ENCODE measurements around the gene DUS1L.
A peak's percentile ranks its signal among the peaks of the same experiment; 100 is the strongest.

The DUS1L gene

DNA sequence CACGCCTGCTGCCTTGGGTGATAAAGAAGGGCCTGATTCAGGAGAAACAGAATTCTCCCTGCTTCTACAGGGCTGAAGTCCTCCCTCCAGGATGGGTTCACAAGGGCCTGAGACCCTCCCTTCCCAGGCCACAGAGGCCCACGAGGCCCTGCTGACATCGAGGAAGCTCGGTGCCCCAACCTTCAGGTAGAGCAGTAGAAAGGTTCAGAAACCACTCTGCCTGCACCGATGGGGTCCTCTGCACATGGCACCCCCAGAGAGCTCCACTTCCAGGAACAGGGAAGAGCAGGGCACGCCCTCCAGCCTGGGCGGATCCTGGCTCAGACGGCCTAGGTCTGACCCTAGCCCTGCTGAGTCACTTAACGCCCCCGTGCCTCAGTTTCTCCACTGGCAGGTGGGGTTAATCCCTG lies 43.7 kb downstream of the DUS1L start:
- peak overlapping the region; percentile 64 for H3K4me3 ChIP-seq (ENCODE audit: low read length)
- TF ChIP-seq CTCF (IDR thresholded peaks at IDR 0.05; ENCODE audit: insufficient read depth, low read depth, low read length, missing control alignments): no peak
- DNase-seq (ENCODE audit: low read depth): no peak

GRCh38 chr17:82021107-82021899 lies 44.3 kb downstream of the DUS1L start:
- peak; percentile 76 for DNase-seq (ENCODE audit: low read depth)
- peak; percentile 91 for TF ChIP-seq CTCF (IDR thresholded peaks at IDR 0.05; ENCODE audit: insufficient read depth, low read depth, low read length, missing control alignments)

GRCh38 chr17:82020572-82021106 lies 45.0 kb downstream of the DUS1L start:
- TF ChIP-seq CTCF (IDR thresholded peaks at IDR 0.05; ENCODE audit: insufficient read depth, low read depth, low read length, missing control alignments): no peak
- H3K4me3 ChIP-seq (ENCODE audit: low read length): no peak overlapping the region

More at GRCh38 chr17:82021107-82021899, 44.3 kb downstream of the DUS1L start:
- H3K4me3 ChIP-seq (ENCODE audit: low read length): peak overlapping the region; percentile 64

DNA sequence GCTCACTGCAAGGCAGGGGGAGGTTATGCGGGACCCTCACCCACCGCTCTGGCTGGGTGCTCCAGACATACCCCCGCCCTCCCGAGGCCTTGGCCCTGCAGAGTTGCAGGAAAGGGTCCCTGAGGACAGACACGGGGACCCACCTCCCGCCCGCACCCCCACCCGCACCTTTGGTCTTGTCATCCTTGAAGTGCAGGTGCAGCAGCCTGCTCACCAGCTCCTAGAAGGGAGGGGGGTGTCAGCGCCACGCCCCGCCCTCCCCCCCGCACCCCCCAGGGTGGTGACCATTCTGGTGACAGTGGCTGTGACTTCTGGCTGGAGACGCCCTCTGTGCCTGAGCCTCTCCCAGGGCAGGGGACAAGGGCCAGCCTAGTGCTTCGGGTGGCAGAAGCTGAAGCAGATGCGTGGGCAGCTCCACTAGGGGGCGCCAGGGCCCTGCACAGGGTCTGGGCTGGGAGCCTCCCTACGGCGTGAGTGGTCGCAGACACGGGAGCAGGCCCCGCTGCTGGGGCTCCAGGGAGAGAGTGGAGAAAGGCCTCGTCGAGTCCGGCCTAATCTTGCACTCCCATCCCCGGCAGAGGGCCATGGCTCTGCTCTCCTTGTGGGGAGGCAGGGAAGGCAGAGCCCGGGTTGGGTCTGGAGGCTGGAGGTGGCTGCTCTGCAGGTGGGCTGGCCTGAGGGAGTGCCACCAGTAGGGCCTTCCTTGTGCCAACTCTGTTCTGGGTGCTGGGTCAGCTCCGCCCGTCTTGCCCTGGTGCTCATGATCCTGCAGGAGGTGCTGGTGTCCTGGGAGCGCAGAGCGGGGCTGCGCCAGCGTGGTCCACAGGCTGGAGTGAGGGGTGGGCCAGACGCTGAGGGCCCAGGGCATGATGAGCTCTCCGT lies 45.7 kb downstream of the DUS1L start:
- DNase-seq (ENCODE audit: low read depth): peak; percentile 52
- H3K4me3 ChIP-seq (ENCODE audit: low read length): no peak overlapping the region
- peak; percentile 68 for TF ChIP-seq CTCF (IDR thresholded peaks at IDR 0.05; ENCODE audit: insufficient read depth, low read depth, low read length, missing control alignments)

More at GRCh38 chr17:82020572-82021106, 45.0 kb downstream of the DUS1L start:
- no peak for DNase-seq (ENCODE audit: low read depth)

GRCh38 chr17:82018989-82019689 lies 46.5 kb downstream of the DUS1L start:
- no peak for TF ChIP-seq CTCF (IDR thresholded peaks at IDR 0.05; ENCODE audit: insufficient read depth, low read depth, low read length, missing control alignments)
- DNase-seq (ENCODE audit: low read depth): no peak
- no peak overlapping the region for H3K4me3 ChIP-seq (ENCODE audit: low read length)

GRCh38 chr17:82018152-82018988 lies 47.2 kb downstream of the DUS1L start:
- DNase-seq (ENCODE audit: low read depth): no peak
- TF ChIP-seq CTCF (IDR thresholded peaks at IDR 0.05; ENCODE audit: insufficient read depth, low read depth, low read length, missing control alignments): no peak
- no peak overlapping the region for H3K4me3 ChIP-seq (ENCODE audit: low read length)
